ENCODE data around the gene ANO10.

ANO10 gene

DNA sequence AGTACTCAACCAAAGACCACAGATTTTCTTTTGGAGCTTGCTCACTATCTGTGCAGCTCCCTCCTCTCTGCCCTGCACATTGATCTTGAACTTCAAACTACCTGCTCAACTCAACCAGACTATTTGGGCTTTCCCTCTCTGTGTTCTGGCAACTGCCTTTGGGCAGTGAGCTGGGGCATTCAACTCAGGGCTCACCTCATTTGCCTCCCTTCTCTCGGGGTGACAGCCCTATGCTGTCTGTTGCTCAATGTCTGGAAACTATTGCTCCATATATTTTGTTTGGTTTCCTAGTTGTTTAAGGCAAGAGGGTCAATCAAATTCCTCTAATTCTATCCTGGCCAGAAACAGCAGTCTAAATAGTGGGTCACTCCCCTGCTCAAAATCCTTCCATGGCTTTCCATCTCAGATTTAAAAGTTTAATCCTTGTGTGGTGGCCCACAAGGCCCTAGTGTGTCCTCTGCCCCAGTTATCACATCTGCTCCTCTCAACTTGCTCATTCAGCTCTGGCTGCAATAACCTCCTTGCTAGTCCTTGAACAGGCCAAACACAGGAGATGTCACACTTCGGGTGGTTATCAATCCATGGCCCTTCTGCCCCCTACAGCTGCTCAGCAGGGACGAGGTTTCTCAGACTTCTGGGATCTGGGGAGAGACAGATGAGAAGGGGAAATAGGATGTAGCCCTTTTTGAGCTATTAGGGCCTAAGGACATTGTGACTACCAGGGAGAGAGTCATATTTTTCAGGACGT, 267.7 kb downstream of the ANO10 start (continued):
- TF ChIP-seq, protein P1, sequence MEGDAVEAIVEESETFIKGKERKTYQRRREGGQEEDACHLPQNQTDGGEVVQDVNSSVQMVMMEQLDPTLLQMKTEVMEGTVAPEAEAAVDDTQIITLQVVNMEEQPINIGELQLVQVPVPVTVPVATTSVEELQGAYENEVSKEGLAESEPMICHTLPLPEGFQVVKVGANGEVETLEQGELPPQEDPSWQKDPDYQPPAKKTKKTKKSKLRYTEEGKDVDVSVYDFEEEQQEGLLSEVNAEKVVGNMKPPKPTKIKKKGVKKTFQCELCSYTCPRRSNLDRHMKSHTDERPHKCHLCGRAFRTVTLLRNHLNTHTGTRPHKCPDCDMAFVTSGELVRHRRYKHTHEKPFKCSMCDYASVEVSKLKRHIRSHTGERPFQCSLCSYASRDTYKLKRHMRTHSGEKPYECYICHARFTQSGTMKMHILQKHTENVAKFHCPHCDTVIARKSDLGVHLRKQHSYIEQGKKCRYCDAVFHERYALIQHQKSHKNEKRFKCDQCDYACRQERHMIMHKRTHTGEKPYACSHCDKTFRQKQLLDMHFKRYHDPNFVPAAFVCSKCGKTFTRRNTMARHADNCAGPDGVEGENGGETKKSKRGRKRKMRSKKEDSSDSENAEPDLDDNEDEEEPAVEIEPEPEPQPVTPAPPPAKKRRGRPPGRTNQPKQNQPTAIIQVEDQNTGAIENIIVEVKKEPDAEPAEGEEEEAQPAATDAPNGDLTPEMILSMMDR (tag by site-specific recombination; IDR thresholded peaks at IDR 0.05), result no peak
- TF ChIP-seq ZNF19 (tag by site-specific recombination; IDR thresholded peaks at IDR 0.05; ENCODE audit: low read depth) (no peak), ZNF777 (tag by site-specific recombination; IDR thresholded peaks at IDR 0.05; ENCODE audit: borderline replicate concordance) (no peak), ZNF624 (tag by site-specific recombination; IDR thresholded peaks at IDR 0.05) (no peak)
- TF ChIP-seq, protein P2, sequence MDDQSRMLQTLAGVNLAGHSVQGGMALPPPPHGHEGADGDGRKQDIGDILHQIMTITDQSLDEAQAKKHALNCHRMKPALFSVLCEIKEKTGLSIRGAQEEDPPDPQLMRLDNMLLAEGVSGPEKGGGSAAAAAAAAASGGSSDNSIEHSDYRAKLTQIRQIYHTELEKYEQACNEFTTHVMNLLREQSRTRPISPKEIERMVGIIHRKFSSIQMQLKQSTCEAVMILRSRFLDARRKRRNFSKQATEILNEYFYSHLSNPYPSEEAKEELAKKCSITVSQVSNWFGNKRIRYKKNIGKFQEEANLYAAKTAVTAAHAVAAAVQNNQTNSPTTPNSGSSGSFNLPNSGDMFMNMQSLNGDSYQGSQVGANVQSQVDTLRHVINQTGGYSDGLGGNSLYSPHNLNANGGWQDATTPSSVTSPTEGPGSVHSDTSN (CRISPR knock-in tag; IDR thresholded peaks at IDR 0.05), result no peak

DNA sequence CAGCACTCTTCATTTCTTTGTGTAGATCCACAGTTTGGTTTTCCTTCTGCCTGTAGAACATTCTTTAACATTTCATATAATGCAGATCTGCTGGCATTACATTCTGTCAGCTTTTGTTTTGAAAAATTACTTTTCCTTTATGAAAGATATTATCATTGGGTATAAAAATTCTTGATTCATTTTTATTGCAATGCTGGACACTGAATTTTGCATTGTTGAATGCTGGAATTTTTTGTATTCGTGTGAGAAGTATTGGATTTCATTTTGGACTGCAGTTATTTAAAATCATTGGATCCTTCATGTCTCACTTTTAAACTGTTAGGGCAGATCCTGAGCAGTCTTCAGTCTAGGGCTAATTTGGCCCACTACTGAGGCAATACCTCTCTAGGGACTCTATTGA, 268.4 kb downstream of the ANO10 start:
- H3K4me1 ChIP-seq (ENCODE audit: control insufficient read depth, insufficient read depth, low read length), result no peaks in the 10 kb centered on the region
- no peaks in the 10 kb centered on the region for H3K9me3 ChIP-seq (ENCODE audit: control insufficient read depth, insufficient read depth, low read depth, low read length)
- H3K36me3 ChIP-seq (ENCODE audit: control insufficient read depth in 2 of 2, insufficient read depth in 1 of 2, low read length in 2 of 2), result peaks cover 0 to 19% of the 10 kb centered on the region in 2 experiments; a peak in 1 of 3 replicates
- H3K27ac ChIP-seq (ENCODE audit: extremely low read depth, low read depth, low read length), result no peak overlapping the region
- no peak for TF ChIP-seq GLI4 (tag by site-specific recombination; IDR thresholded peaks at IDR 0.05)
- TF ChIP-seq TRIM28 (IDR thresholded peaks at IDR 0.05; ENCODE audit: borderline replicate concordance, low read length), result no peak
- TF ChIP-seq KLF16 (tag by site-specific recombination; IDR thresholded peaks at IDR 0.05), result no peak
- TF ChIP-seq, protein P3, sequence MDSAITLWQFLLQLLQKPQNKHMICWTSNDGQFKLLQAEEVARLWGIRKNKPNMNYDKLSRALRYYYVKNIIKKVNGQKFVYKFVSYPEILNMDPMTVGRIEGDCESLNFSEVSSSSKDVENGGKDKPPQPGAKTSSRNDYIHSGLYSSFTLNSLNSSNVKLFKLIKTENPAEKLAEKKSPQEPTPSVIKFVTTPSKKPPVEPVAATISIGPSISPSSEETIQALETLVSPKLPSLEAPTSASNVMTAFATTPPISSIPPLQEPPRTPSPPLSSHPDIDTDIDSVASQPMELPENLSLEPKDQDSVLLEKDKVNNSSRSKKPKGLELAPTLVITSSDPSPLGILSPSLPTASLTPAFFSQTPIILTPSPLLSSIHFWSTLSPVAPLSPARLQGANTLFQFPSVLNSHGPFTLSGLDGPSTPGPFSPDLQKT (IDR thresholded peaks at IDR 0.05; ENCODE audit: borderline replicate concordance, low read depth, low read length), result no peak
- no peak for TF ChIP-seq ZNF155 (tag by site-specific recombination; IDR thresholded peaks at IDR 0.05)
- TF ChIP-seq ZNF600 (tag by site-specific recombination; IDR thresholded peaks at IDR 0.05), result no peak
- TF ChIP-seq KLF8 (tag by site-specific recombination; IDR thresholded peaks at IDR 0.05), result no peak
- TF ChIP-seq GFI1B (tag by site-specific recombination; IDR thresholded peaks at IDR 0.05), result no peak
- no peak overlapping the region for H3K4me3 ChIP-seq (ENCODE audit: low read depth, low read length)
- ChIA-PET POLR2A (no interaction called here), CTCF (no interaction called here)

DNA sequence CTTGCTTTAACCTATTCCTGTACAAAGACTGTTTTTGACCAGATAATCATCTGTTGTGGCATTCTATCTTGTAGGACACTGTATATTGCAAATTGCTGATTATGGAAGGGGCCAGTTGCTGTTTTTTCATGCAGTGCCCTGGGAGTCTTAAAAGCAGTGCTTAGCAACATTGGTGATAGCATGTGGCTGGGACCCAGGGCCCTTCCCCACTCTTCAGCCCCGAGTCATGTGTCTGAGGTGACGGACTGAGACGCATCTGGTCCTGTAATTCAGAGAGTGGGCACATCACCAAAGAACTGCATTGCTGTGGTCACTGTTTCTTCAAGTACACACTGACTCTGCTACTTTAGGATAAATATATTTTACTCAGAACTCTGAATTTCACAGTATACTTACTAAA, 272.1 kb downstream of the ANO10 start:
- Histone ChIP-seq H3K9me3 (ENCODE audit: control insufficient read depth, insufficient read depth, low read depth, low read length) (no peaks in the 10 kb centered on the region), H3K27ac (ENCODE audit: extremely low read depth, low read depth, low read length) (no peak overlapping the region), H3K4me1 (ENCODE audit: control insufficient read depth, insufficient read depth, low read length) (no peaks in the 10 kb centered on the region), H3K4me3 (ENCODE audit: low read depth, low read length) (no peak overlapping the region), H3K36me3 (ENCODE audit: control insufficient read depth in 2 of 2, insufficient read depth in 1 of 2, low read length in 2 of 2) (peaks cover 0 to 49% of the 10 kb centered on the region in 2 experiments; a peak in 1 of 3 replicates)
- CTCF ChIA-PET, result interaction anchor here (0.6 kb wide), 1 partner anchor 230 kb away, joined by 3 read pairs; no protein-coding TSS in a partner anchor
- TF ChIP-seq GLI4 (tag by site-specific recombination; IDR thresholded peaks at IDR 0.05) (no peak), ZNF214 (tag by site-specific recombination; IDR thresholded peaks at IDR 0.05; ENCODE audit: borderline replicate concordance) (no peak), ZNF571 (tag by site-specific recombination; IDR thresholded peaks at IDR 0.05) (no peak), EGR2 (tag by site-specific recombination; IDR thresholded peaks at IDR 0.05; ENCODE audit: low read depth) (no peak), ZNF146 (tag by site-specific recombination; IDR thresholded peaks at IDR 0.05) (no peak), ZBTB7A (tag by site-specific recombination; IDR thresholded peaks at IDR 0.05; ENCODE audit: low read depth) (no peak), ZNF654 (tag by site-specific recombination; IDR thresholded peaks at IDR 0.05; ENCODE audit: low read depth) (no peak), ZNF514 (tag by site-specific recombination; IDR thresholded peaks at IDR 0.05) (no peak), ZNF660 (tag by site-specific recombination; IDR thresholded peaks at IDR 0.05) (no peak), ZNF10 (tag by site-specific recombination; IDR thresholded peaks at IDR 0.05) (no peak)
- TF ChIP-seq, protein P4, sequence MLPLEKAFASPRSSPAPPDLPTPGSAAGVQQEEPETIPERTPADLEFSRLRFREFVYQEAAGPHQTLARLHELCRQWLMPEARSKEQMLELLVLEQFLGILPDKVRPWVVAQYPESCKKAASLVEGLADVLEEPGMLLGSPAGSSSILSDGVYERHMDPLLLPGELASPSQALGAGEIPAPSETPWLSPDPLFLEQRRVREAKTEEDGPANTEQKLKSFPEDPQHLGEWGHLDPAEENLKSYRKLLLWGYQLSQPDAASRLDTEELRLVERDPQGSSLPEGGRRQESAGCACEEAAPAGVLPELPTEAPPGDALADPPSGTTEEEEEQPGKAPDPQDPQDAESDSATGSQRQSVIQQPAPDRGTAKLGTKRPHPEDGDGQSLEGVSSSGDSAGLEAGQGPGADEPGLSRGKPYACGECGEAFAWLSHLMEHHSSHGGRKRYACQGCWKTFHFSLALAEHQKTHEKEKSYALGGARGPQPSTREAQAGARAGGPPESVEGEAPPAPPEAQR (tag by site-specific recombination; IDR thresholded peaks at IDR 0.05), result no peak
- TF ChIP-seq, protein P5, sequence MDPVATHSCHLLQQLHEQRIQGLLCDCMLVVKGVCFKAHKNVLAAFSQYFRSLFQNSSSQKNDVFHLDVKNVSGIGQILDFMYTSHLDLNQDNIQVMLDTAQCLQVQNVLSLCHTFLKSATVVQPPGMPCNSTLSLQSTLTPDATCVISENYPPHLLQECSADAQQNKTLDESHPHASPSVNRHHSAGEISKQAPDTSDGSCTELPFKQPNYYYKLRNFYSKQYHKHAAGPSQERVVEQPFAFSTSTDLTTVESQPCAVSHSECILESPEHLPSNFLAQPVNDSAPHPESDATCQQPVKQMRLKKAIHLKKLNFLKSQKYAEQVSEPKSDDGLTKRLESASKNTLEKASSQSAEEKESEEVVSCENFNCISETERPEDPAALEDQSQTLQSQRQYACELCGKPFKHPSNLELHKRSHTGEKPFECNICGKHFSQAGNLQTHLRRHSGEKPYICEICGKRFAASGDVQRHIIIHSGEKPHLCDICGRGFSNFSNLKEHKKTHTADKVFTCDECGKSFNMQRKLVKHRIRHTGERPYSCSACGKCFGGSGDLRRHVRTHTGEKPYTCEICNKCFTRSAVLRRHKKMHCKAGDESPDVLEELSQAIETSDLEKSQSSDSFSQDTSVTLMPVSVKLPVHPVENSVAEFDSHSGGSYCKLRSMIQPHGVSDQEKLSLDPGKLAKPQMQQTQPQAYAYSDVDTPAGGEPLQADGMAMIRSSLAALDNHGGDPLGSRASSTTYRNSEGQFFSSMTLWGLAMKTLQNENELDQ (tag by site-specific recombination; IDR thresholded peaks at IDR 0.05; ENCODE audit: low read depth), result no peak
- TF ChIP-seq, protein P6, sequence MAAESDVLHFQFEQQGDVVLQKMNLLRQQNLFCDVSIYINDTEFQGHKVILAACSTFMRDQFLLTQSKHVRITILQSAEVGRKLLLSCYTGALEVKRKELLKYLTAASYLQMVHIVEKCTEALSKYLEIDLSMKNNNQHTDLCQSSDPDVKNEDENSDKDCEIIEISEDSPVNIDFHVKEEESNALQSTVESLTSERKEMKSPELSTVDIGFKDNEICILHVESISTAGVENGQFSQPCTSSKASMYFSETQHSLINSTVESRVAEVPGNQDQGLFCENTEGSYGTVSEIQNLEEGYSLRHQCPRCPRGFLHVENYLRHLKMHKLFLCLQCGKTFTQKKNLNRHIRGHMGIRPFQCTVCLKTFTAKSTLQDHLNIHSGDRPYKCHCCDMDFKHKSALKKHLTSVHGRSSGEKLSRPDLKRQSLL (tag by site-specific recombination; IDR thresholded peaks at IDR 0.05), result no peak
- POLR2A ChIA-PET, result no interaction called here
